ENCODE results near the gene FAM241B. TPM values are rescaled to one million over a fixed set of nuclear protein-coding genes. Genes with fewer than 3 reads are reported as not detected.

The FAM241B gene
- total RNA-seq, 2 experiments from 2014 or later: 14.1 to 17.5 TPM

- peaks cover 0 to 4% of the 10 kb centered on the region in 2 experiments for H3K9me3 ChIP-seq (ENCODE audit: control insufficient read depth in 1 of 2, insufficient read depth in 1 of 2, low read length in 2 of 2)
- H3K27me3 ChIP-seq (ENCODE audit: control insufficient read depth in 1 of 2, insufficient read depth in 2 of 2, low read length in 2 of 2): no peaks in the 10 kb centered on the region
- ATAC-seq (ENCODE audit: poor library complexity): no peak
- intact Hi-C loops (cut with DNase I, micrococcal nuclease): no loop called here
- H3K27ac Mint-ChIP-seq: peak overlapping the region; percentile 40
- POLR2A ChIA-PET: interaction anchor here (0.7 kb wide), 1 partner anchor 9 kb away, joined by 3 read pairs; no protein-coding TSS in a partner anchor
- H3K4me3 ChIP-seq (ENCODE audit: low read length): no peak overlapping the region
- DNase-seq: no peak
- peak overlapping the region; percentile 83 for H3K4me3 Mint-ChIP-seq
- TF ChIP-seq CTCF (IDR thresholded peaks at IDR 0.05): no peak
- H3K27ac ChIP-seq (ENCODE audit: low read depth in 1 of 2, low read length in 2 of 2): no peak overlapping the region
- H3K27me3 Mint-ChIP-seq: no peaks in the 10 kb centered on the region
- peaks cover 28% of the 10 kb centered on the region for H3K4me1 Mint-ChIP-seq (ENCODE audit: low read depth)
- CTCF ChIA-PET: interaction anchor here (0.8 to 1.4 kb wide), 3 partner anchors 10 to 118 kb away, joined by 3 to 4 read pairs (median 3); no protein-coding TSS in a partner anchor
- peaks cover 11% of the 10 kb centered on the region for H3K36me3 ChIP-seq (ENCODE audit: insufficient read depth, low read length)
- H3K36me3 Mint-ChIP-seq (ENCODE audit: low read depth): peaks cover 20% of the 10 kb centered on the region
- peaks cover 4% of the 10 kb centered on the region for H3K9me3 Mint-ChIP-seq
- H3K4me1 ChIP-seq (ENCODE audit: insufficient read depth, low read length): peaks cover 23% of the 10 kb centered on the region
Observed at GRCh38 chr10:69628891-69629290, 1.2 kb upstream of the FAM241B start.

GRCh38 chr10:69629519-69629896 is 539 bp upstream of the FAM241B start:
- Mint-ChIP-seq H3K27ac (peak overlapping the region; percentile 40), H3K4me1 (ENCODE audit: low read depth) (peaks cover 22% of the 10 kb centered on the region), H3K4me3 (peak overlapping the region; percentile 83), H3K36me3 (ENCODE audit: low read depth) (peaks cover 15% of the 10 kb centered on the region), H3K27me3 (no peaks in the 10 kb centered on the region), H3K9me3 (peaks cover under 1% of the 10 kb centered on the region)
- ChIA-PET CTCF (interaction anchor here (0.8 to 1.4 kb wide), 3 partner anchors 9 to 118 kb away, joined by 3 to 4 read pairs (median 3); no protein-coding TSS in a partner anchor), POLR2A (interaction anchor here (0.7 kb wide), 1 partner anchor 9 kb away, joined by 3 read pairs; no protein-coding TSS in a partner anchor)
- peak in 1 of 14 experiments; percentile 13 for DNase-seq
- Histone ChIP-seq H3K27me3 (ENCODE audit: control insufficient read depth in 1 of 2, insufficient read depth in 2 of 2, low read length in 2 of 2) (no peaks in the 10 kb centered on the region), H3K4me1 (ENCODE audit: insufficient read depth, low read length) (peaks cover 23% of the 10 kb centered on the region), H3K27ac (ENCODE audit: low read depth in 1 of 2, low read length in 2 of 2) (peak overlapping the region in 1 of 2 donors; percentile 25), H3K4me3 (ENCODE audit: low read length) (peak overlapping the region; percentile 58), H3K36me3 (ENCODE audit: insufficient read depth, low read length) (peaks cover 11% of the 10 kb centered on the region), H3K9me3 (ENCODE audit: control insufficient read depth in 1 of 2, insufficient read depth in 1 of 2, low read length in 2 of 2) (no peaks in the 10 kb centered on the region)
- no peak for TF ChIP-seq CTCF (IDR thresholded peaks at IDR 0.05)
- intact Hi-C loops (cut with DNase I, micrococcal nuclease): no loop called here
- ATAC-seq (ENCODE audit: poor library complexity): no peak

GRCh38 chr10:69630651-69631400 is 779 bp downstream of the FAM241B start:
- Mint-ChIP-seq H3K27ac (peak overlapping the region; percentile 67), H3K36me3 (ENCODE audit: low read depth) (peaks cover 14% of the 10 kb centered on the region), H3K4me1 (ENCODE audit: low read depth) (peaks cover 19% of the 10 kb centered on the region), H3K27me3 (no peaks in the 10 kb centered on the region), H3K9me3 (no peaks in the 10 kb centered on the region), H3K4me3 (peak overlapping the region; percentile 87)
- peaks cover 11% of the 10 kb centered on the region for H3K36me3 ChIP-seq (ENCODE audit: insufficient read depth, low read length)
- ATAC-seq (ENCODE audit: poor library complexity) (no peak), DNase-seq (peak in 1 of 14 experiments; percentile 22)
- POLR2A ChIA-PET: no interaction called here
- peak overlapping the region; percentile 58 for H3K4me3 ChIP-seq (ENCODE audit: low read length)
- TF ChIP-seq CTCF (IDR thresholded peaks at IDR 0.05): no peak
- H3K4me1 ChIP-seq (ENCODE audit: insufficient read depth, low read length): peaks cover 23% of the 10 kb centered on the region
- no peak overlapping the region for H3K27ac ChIP-seq (ENCODE audit: low read depth in 1 of 2, low read length in 2 of 2)
- H3K9me3 ChIP-seq (ENCODE audit: control insufficient read depth in 1 of 2, insufficient read depth in 1 of 2, low read length in 2 of 2): no peaks in the 10 kb centered on the region
- CTCF ChIA-PET: no interaction called here
- no peaks in the 10 kb centered on the region for H3K27me3 ChIP-seq (ENCODE audit: control insufficient read depth in 1 of 2, insufficient read depth in 2 of 2, low read length in 2 of 2)
- intact Hi-C loops (cut with DNase I, micrococcal nuclease): loop anchor here (2.0 to 10.0 kb wide), 3 partner anchors 66 to 1866 kb away; no protein-coding TSS in a partner anchor
